ENCODE measurements around the gene BROX.

The BROX gene

DNA sequence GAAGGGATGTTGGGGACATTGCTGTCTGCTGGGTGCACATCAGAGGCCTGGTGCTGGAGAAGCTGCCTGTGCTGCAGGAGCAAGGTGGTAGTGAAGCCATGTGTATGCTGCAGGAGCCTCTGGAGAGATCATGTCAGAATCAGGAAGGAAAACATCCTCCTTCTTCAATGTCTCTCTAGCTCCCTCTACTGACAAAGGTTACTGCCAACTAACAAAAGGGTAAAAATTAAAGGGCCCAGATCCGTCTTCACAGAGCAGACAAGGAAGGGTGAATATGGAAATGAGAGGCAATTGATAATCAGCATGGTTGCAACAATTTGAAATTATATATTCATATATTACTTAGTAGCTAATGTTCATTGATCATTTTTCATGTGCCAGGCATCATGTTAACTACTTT is 56.8 kb downstream of the BROX start:
- H3K4me3 ChIP-seq (ENCODE audit: low read depth, low read length): no peak overlapping the region
- TF ChIP-seq, protein P1, sequence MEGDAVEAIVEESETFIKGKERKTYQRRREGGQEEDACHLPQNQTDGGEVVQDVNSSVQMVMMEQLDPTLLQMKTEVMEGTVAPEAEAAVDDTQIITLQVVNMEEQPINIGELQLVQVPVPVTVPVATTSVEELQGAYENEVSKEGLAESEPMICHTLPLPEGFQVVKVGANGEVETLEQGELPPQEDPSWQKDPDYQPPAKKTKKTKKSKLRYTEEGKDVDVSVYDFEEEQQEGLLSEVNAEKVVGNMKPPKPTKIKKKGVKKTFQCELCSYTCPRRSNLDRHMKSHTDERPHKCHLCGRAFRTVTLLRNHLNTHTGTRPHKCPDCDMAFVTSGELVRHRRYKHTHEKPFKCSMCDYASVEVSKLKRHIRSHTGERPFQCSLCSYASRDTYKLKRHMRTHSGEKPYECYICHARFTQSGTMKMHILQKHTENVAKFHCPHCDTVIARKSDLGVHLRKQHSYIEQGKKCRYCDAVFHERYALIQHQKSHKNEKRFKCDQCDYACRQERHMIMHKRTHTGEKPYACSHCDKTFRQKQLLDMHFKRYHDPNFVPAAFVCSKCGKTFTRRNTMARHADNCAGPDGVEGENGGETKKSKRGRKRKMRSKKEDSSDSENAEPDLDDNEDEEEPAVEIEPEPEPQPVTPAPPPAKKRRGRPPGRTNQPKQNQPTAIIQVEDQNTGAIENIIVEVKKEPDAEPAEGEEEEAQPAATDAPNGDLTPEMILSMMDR (IDR thresholded peaks at IDR 0.05): no peak
- no peaks in the 10 kb centered on the region for H3K27me3 ChIP-seq (ENCODE audit: control insufficient read depth, insufficient read depth, low read length)
- no peak overlapping the region for H3K4me2 ChIP-seq (ENCODE audit: low read length)
- no peaks in the 10 kb centered on the region for H3K36me3 ChIP-seq (ENCODE audit: control insufficient read depth, insufficient read depth, low read length)
- H3K9ac ChIP-seq: no peak overlapping the region
- H3K9me3 ChIP-seq (ENCODE audit: control insufficient read depth, low read length): no peaks in the 10 kb centered on the region
- no peak overlapping the region for H2AFZ ChIP-seq
- no peaks in the 10 kb centered on the region for H3K4me1 ChIP-seq
- no peak overlapping the region for H3K27ac ChIP-seq
- H3K79me2 ChIP-seq: no peaks in the 10 kb centered on the region

DNA sequence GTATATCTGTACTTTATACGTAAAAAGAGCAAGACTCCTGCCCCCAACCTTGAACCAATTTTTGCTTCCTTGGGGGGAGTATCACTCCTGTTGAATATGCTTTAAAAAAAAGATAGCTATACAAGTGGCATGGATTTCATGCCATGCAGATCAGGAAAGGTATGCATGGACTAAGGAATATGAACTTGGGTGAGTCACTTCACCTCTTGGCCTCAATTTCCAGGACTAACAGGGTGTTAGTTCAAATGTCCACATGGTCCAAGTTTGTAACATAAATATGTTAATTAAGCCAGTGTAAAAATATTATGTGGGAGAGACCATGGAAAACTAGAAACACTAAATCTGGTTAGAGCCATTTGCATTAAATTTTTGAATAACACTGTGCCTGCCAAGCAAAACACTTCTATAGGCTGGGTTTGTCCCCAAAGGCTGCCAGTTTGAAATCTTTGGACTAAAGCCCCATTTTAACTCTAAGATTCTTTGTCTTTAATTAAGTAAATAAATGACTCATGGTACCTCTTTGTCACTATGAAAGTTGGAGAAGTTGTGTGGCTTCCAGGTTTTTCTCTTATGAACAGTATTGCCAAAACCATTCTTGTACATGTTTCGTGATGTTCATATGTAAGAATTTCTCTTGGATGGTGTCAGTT is 57.7 kb downstream of the BROX start:
- Histone ChIP-seq H3K4me3 (ENCODE audit: low read depth, low read length) (no peak overlapping the region), H3K27ac (no peak overlapping the region), H3K9me3 (ENCODE audit: control insufficient read depth, low read length) (no peaks in the 10 kb centered on the region), H3K36me3 (ENCODE audit: control insufficient read depth, insufficient read depth, low read length) (no peaks in the 10 kb centered on the region), H3K27me3 (ENCODE audit: control insufficient read depth, insufficient read depth, low read length) (no peaks in the 10 kb centered on the region), H3K4me2 (ENCODE audit: low read length) (no peak overlapping the region), H2AFZ (no peak overlapping the region), H3K9ac (no peak overlapping the region), H3K4me1 (no peaks in the 10 kb centered on the region), H3K79me2 (no peaks in the 10 kb centered on the region)
- TF ChIP-seq, protein P1 (IDR thresholded peaks at IDR 0.05): no peak

DNA sequence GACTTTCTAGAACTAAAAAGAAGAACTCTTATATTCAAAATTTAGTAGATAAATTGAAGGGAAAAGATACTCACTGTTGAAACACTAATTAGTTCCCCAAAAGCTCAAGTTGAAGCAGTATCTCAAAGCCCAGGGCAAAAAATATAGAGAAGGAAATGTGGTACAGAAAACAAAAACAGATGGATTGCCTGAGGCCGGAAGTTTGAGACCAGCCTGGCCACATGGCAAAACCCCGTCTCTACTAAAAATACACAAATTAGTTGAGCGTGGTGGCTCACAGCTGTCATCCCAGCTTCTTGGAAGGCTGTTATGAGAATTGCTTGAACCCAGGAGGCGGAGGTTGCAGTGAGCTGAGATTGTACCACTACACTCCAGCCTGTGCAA is 60.6 kb downstream of the BROX start:
- no peaks in the 10 kb centered on the region for H3K9me3 ChIP-seq (ENCODE audit: control insufficient read depth, low read length)
- no peak overlapping the region for H2AFZ ChIP-seq
- H3K27ac ChIP-seq: no peak overlapping the region
- no peaks in the 10 kb centered on the region for H3K79me2 ChIP-seq
- H3K9ac ChIP-seq: no peak overlapping the region
- H3K27me3 ChIP-seq (ENCODE audit: control insufficient read depth, insufficient read depth, low read length): no peaks in the 10 kb centered on the region
- H3K4me1 ChIP-seq: no peaks in the 10 kb centered on the region
- TF ChIP-seq, protein P1 (IDR thresholded peaks at IDR 0.05): no peak
- H3K4me2 ChIP-seq (ENCODE audit: low read length): no peak overlapping the region
- H3K4me3 ChIP-seq (ENCODE audit: low read depth, low read length): no peak overlapping the region
- H3K36me3 ChIP-seq (ENCODE audit: control insufficient read depth, insufficient read depth, low read length): no peaks in the 10 kb centered on the region

DNA sequence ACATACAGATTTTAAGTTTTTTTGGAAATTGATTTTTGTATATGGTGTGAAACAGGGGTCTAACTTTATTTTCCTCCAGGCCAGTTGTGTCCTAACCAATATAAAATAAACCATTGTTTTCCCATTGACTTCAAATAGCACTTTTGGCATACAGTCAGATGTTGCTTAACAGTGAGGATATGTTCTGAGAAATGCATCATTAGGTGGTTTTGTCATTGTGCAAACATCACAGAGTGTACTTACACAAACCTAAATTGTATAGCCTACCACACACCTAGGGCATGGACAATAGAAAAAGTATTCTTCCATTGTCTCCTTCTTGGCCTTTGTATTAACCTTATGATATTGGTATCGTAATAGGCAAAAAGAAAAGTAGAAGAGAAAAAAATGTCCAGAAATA is 65.1 kb downstream of the BROX start:
- Histone ChIP-seq H3K9ac (no peak overlapping the region), H3K27ac (no peak overlapping the region), H2AFZ (no peak overlapping the region), H3K4me3 (ENCODE audit: low read depth, low read length) (no peak overlapping the region), H3K79me2 (no peaks in the 10 kb centered on the region), H3K36me3 (ENCODE audit: control insufficient read depth, insufficient read depth, low read length) (no peaks in the 10 kb centered on the region), H3K27me3 (ENCODE audit: control insufficient read depth, insufficient read depth, low read length) (no peaks in the 10 kb centered on the region), H3K4me2 (ENCODE audit: low read length) (no peak overlapping the region), H3K9me3 (ENCODE audit: control insufficient read depth, low read length) (no peaks in the 10 kb centered on the region), H3K4me1 (no peaks in the 10 kb centered on the region)
- TF ChIP-seq, protein P1 (IDR thresholded peaks at IDR 0.05): no peak

- Histone ChIP-seq H3K4me2 (ENCODE audit: low read length) (no peak overlapping the region), H3K36me3 (ENCODE audit: control insufficient read depth, insufficient read depth, low read length) (no peaks in the 10 kb centered on the region), H3K4me3 (ENCODE audit: low read depth, low read length) (no peak overlapping the region), H3K9ac (no peak overlapping the region), H2AFZ (no peak overlapping the region), H3K4me1 (no peaks in the 10 kb centered on the region), H3K79me2 (no peaks in the 10 kb centered on the region), H3K27me3 (ENCODE audit: control insufficient read depth, insufficient read depth, low read length) (no peaks in the 10 kb centered on the region), H3K9me3 (ENCODE audit: control insufficient read depth, low read length) (no peaks in the 10 kb centered on the region), H3K27ac (no peak overlapping the region)
- TF ChIP-seq, protein P1 (IDR thresholded peaks at IDR 0.05): no peak
Observed at GRCh38 chr1:222777977-222778376, 65.6 kb downstream of the BROX start.

Measured in parathyroid adenoma (tissue), 2 donors.